HG03135 (cell line): ENCODE measurements around the gene SH3TC1.

Experiments
- ATAC-seq: cut with Tn5 transposase; IDR thresholded peaks from one replicate; pipeline ENCODE4 v1.9.1; 2021; ENCODE audit warnings: mild to moderate bottlenecking, moderate library complexity; ENCODE audit not compliant: unreplicated experiment

The SH3TC1 gene

GRCh38 chr4:8272472-8273428 lies 73.7 kb downstream of the SH3TC1 start:
- ATAC-seq = no peak

- no peak for ATAC-seq
Measured at GRCh38 chr4:8273450-8273849, 74.4 kb downstream of the SH3TC1 start.

- no peak for ATAC-seq
Measured at GRCh38 chr4:8274066-8274652, 75.1 kb downstream of the SH3TC1 start.

- no peak for ATAC-seq
Measured at GRCh38 chr4:8274765-8275547, 75.9 kb downstream of the SH3TC1 start.

- ATAC-seq = no peak
Measured at GRCh38 chr4:8275548-8275910, 76.4 kb downstream of the SH3TC1 start.

- ATAC-seq = no peak
Measured at GRCh38 chr4:8276358-8277240, 77.5 kb downstream of the SH3TC1 start.

- ATAC-seq = no peak
Measured at GRCh38 chr4:8277356-8278008, 78.4 kb downstream of the SH3TC1 start.

- ATAC-seq = no peak
Measured at GRCh38 chr4:8278009-8278395, 78.9 kb downstream of the SH3TC1 start.

GRCh38 chr4:8278421-8279287 lies 79.6 kb downstream of the SH3TC1 start:
- ATAC-seq = no peak

GRCh38 chr4:8279321-8280157 lies 80.4 kb downstream of the SH3TC1 start:
- no peak for ATAC-seq

- ATAC-seq = no peak
Measured at GRCh38 chr4:8280158-8280875, 81.2 kb downstream of the SH3TC1 start.

- ATAC-seq = no peak
Measured at GRCh38 chr4:8280876-8281440, 81.9 kb downstream of the SH3TC1 start.

GRCh38 chr4:8281519-8282133 lies 82.5 kb downstream of the SH3TC1 start:
- no peak for ATAC-seq

GRCh38 chr4:8282134-8282641 lies 83.1 kb downstream of the SH3TC1 start:
- no peak for ATAC-seq

GRCh38 chr4:8282742-8283141 lies 83.7 kb downstream of the SH3TC1 start:
- no peak for ATAC-seq

- ATAC-seq = no peak
Measured at GRCh38 chr4:8283161-8283560, 84.1 kb downstream of the SH3TC1 start.
